Nephron (organoid): Measurements from ENCODE around the gene PCLAF.
A peak's percentile ranks its signal among the peaks of the same experiment; 100 is the strongest.

ENCODE experiments used
- H3K27ac Mint-ChIP-seq, 3 experiments: 2 replicates each; pipeline ENCODE4 v1.8.0; 2020; ENCODE audit warnings: mixed read lengths in 3 of 3, mild to moderate bottlenecking in 2 of 3, moderate library complexity in 1 of 3
- H3K27me3 Mint-ChIP-seq: 2 replicates; pipeline ENCODE4 v1.8.0; 2021; ENCODE audit warnings: low read depth, mild to moderate bottlenecking, moderate library complexity, mixed read lengths
- H3K36me3 Mint-ChIP-seq: 2 replicates; pipeline ENCODE4 v1.8.0; 2020; ENCODE audit warnings: low read depth, mixed read lengths
- H3K4me1 Mint-ChIP-seq: 2 replicates; pipeline ENCODE4 v1.8.0; 2020; ENCODE audit warnings: mixed read lengths
- H3K4me3 Mint-ChIP-seq, 3 experiments: 2 replicates each; pipeline ENCODE4 v1.8.0; 2020; ENCODE audit warnings: mild to moderate bottlenecking in 3 of 3, mixed read lengths in 3 of 3, moderate library complexity in 2 of 3
- H3K9me3 Mint-ChIP-seq: 2 replicates; pipeline ENCODE4 v1.8.0; 2020; ENCODE audit warnings: mixed read lengths
- TF ChIP-seq, protein P1 (sequence below), 3 experiments: fragments of 200-600 bp; sonication (generic); IDR thresholded peaks; one replicate each; pipeline ENCODE4 v1.5.0; 2021; ENCODE audit warnings: antibody characterized with exemption in 3 of 3; ENCODE audit not compliant: unreplicated experiment in 3 of 3

PCLAF gene, protein sequence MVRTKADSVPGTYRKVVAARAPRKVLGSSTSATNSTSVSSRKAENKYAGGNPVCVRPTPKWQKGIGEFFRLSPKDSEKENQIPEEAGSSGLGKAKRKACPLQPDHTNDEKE

DNA sequence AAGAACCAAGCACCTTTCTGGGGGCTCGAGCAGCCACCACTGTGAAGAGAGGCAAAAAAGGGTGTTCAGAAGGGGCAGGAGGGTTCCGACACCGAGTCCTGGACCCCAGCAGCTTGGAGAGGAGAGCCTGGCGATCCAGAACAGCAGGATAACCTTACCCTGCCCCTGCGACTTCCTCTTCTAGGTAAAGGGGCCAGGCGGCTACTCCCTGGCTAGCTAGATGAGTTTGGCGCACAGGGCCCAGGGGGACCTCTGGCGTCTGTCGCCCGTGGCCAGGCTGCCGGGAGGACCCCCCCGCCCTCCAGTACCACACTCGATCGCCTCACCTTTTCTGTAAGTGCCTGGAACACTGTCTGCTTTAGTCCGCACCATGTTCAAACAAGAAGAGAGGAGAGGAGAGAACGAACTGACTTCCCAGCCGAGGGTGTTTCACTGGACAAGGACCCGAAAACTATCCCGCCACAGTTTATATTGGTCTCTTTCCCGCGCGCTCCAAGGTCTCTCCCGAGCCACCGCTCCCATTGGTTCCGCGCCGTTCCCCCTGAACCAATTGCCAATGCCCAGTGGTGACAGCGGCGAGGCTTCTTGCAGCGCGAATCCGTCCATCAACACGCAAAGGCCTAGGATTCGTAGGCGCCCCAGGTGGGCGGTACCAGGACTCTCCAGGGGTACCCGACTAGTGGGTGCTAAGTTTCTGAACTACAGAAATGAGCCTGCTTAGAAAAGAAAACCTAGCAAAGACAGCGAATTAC lies at the start of gene PCLAF:
Gene PCLAF (minus strand): TSS at position 442 of the 752 bp plus-strand sequence. CDS start 70 bp downstream, at position 372.
- Mint-ChIP-seq H3K4me3 (peak within 1 kb of the TSS; percentile 85 to 88 (median 87)), H3K27ac (peak within 1 kb of the TSS; percentile 4 to 71 (median 59)), H3K4me1 (peaks cover 14% of the 10 kb centered on the region), H3K27me3 (no peaks in the 10 kb centered on the region), H3K9me3 (no peaks in the 10 kb centered on the region), H3K36me3 (no peaks in the 10 kb centered on the region)
- TF ChIP-seq, protein P1, sequence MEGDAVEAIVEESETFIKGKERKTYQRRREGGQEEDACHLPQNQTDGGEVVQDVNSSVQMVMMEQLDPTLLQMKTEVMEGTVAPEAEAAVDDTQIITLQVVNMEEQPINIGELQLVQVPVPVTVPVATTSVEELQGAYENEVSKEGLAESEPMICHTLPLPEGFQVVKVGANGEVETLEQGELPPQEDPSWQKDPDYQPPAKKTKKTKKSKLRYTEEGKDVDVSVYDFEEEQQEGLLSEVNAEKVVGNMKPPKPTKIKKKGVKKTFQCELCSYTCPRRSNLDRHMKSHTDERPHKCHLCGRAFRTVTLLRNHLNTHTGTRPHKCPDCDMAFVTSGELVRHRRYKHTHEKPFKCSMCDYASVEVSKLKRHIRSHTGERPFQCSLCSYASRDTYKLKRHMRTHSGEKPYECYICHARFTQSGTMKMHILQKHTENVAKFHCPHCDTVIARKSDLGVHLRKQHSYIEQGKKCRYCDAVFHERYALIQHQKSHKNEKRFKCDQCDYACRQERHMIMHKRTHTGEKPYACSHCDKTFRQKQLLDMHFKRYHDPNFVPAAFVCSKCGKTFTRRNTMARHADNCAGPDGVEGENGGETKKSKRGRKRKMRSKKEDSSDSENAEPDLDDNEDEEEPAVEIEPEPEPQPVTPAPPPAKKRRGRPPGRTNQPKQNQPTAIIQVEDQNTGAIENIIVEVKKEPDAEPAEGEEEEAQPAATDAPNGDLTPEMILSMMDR (IDR thresholded peaks at IDR 0.05; ENCODE audit: unreplicated experiment in 3 of 3) = no peak

DNA sequence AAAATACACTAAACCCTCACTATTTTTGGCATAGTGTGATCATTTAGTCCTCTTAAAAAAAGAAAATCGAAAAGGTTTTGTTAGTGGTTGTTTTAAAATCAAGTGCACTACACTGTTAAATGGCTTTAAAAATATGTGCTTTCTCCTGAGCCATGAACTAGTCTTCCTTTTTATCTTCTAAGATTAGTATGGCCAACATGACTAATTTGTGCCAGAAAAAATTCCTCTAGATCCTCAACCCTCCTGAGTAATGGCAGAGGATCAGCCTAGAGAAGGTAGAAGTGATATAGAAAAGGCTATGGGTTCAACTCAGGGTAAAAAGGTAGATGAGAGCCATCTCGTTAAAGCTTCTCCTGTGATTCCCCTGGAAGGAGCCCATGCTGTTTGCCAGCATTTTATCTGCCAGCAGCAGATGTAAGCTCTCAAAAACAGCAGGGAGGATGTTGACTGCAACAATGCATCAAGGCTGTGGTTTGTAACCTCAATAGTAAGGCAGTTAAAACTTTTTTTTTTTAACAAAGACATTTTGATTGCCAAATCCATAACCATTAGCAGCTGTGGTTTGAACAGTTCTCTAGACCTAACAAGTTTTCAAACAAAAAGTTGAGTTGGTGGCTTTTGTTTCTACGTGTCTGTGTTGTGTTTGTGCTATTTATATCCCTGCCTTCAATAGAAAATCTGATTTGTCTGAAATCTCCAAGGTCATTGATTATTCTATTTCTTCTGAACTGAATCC lies 48.9 kb upstream of the PCLAF start:
- no peaks in the 10 kb centered on the region for H3K27me3 Mint-ChIP-seq
- peaks cover 21% of the 10 kb centered on the region for H3K4me1 Mint-ChIP-seq
- H3K27ac Mint-ChIP-seq = peak overlapping the region; percentile 96 to 98 (median 97)
- peaks cover 34% of the 10 kb centered on the region for H3K36me3 Mint-ChIP-seq
- H3K4me3 Mint-ChIP-seq = peak overlapping the region in 1 of 3 experiments; percentile 37
- H3K9me3 Mint-ChIP-seq = no peaks in the 10 kb centered on the region
- TF ChIP-seq, protein P1 (IDR thresholded peaks at IDR 0.05; ENCODE audit: unreplicated experiment in 3 of 3) = no peak

DNA sequence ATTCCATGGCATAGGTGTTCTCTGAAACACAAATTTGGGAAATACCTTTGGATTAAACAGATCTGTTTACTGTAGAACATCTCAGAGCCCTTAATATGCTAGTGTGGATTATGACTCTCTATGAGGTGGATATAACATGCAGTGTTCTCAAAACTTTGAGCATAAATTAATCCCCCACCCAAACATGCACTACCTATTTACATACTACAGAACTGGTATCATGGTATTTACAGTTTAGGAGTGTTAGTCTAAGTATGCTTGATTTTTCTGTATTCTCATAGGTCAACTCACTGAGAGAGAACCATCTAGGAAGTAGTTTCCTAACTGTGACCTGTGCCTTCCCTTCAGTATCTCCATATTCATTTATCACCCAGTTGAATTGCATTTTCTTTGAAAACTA lies 48.2 kb upstream of the PCLAF start:
- no peaks in the 10 kb centered on the region for H3K27me3 Mint-ChIP-seq
- H3K9me3 Mint-ChIP-seq = no peaks in the 10 kb centered on the region
- peaks cover 38% of the 10 kb centered on the region for H3K36me3 Mint-ChIP-seq
- H3K27ac Mint-ChIP-seq = peak overlapping the region; percentile 96 to 98 (median 97)
- peaks cover 21% of the 10 kb centered on the region for H3K4me1 Mint-ChIP-seq
- no peak overlapping the region for H3K4me3 Mint-ChIP-seq
- TF ChIP-seq, protein P1 (IDR thresholded peaks at IDR 0.05; ENCODE audit: unreplicated experiment in 3 of 3) = no peak

DNA sequence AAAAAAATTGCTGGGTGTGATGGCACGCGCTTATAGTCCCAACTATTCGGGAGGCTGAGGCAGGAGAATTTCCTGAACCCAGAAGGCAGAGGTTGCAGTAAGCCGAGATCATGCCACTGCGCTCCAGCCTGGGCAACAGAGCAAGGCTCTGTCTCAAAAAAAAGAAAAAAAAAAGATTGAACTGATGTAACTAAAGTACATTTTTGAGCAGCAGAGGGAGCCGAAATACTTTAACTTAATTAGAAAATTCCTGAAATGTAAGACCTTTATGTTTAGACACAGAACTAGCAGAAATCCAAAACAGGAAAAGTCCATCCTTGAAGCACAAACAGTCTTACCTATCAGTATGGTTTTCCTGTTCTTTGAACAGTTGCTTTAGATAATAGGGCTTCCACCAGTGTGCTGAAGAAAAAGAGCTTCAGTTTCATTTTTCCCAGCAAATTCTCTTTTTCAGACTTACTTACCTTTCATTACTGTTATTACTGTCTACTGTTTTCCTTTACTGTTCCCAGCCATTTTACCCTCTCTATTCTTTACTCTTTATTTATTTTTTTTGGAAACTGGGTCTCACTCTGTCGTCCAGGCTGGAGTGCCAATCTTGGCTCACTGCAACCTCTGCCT lies 45.7 kb upstream of the PCLAF start:
- H3K27ac Mint-ChIP-seq = peak overlapping the region; percentile 32 to 94 (median 77)
- no peaks in the 10 kb centered on the region for H3K9me3 Mint-ChIP-seq
- TF ChIP-seq, protein P1 (IDR thresholded peaks at IDR 0.05; ENCODE audit: unreplicated experiment in 3 of 3) = peak; percentile 25 to 53 (median 42)
- no peak overlapping the region for H3K4me3 Mint-ChIP-seq
- H3K36me3 Mint-ChIP-seq = peaks cover 48% of the 10 kb centered on the region
- no peaks in the 10 kb centered on the region for H3K27me3 Mint-ChIP-seq
- peaks cover 21% of the 10 kb centered on the region for H3K4me1 Mint-ChIP-seq

DNA sequence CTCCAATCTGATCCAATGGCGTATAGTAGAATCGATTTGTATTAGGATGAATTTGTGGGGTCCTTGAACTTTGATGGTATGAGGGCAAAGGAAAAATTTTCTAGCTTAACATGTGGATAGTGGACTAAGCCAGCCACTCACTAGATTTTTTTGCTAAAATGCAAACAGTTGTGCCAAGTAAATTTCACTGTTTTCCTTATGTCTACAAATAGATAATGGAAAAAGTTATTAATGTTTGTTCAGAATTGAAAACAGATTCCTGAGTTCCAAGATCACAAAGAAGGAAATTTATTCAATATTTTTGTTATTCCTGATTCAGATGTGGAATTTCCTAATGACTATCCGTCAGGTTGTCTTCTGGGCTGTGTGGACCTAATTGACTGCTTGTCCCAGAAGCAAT lies 44.0 kb upstream of the PCLAF start:
- Mint-ChIP-seq H3K36me3 (peaks cover 46% of the 10 kb centered on the region), H3K9me3 (no peaks in the 10 kb centered on the region)
- TF ChIP-seq, protein P1 (IDR thresholded peaks at IDR 0.05; ENCODE audit: unreplicated experiment in 3 of 3) = no peak

More for the DNA sequence above, 44.0 kb upstream of the PCLAF start:
- Mint-ChIP-seq H3K27ac (no peak overlapping the region), H3K4me1 (peaks cover 14% of the 10 kb centered on the region), H3K4me3 (no peak overlapping the region), H3K27me3 (no peaks in the 10 kb centered on the region)
